T-cell (primary cell): ENCODE data around the gene DCAF12. TPM values are rescaled to one million over a fixed set of nuclear protein-coding genes. Genes with fewer than 3 reads are reported as not detected.
A peak's percentile ranks its signal among the peaks of the same experiment; 100 is the strongest.

Experiments used
- ATAC-seq, 4 experiments: fragments of 200-7000 bp in 3 of 4; fragments of 150-1000 bp in 1 of 4; cut with Tn5 transposase; replicated peaks in 1 of 4; 1 replicate in 3 of 4; 2 replicates in 1 of 4; pipeline ENCODE4 v1.10.0; 2021; ENCODE audit warnings: moderate library complexity in 3 of 4, mild to moderate bottlenecking in 2 of 4, moderate number of reproducible peaks in 1 of 4
- CTCF ChIA-PET, 2 donors: fragments of 300-600 bp; sonication (Branson Sonifier 250); formaldehyde crosslinking; loops; one replicate each; lab custom pipeline; 2022; ENCODE audit warnings: antibody characterized with exemption in 2 of 2; lab: Charles Lee
- POLR2A ChIA-PET, 2 donors: fragments of 300-600 bp; sonication (Branson Sonifier 250); formaldehyde crosslinking; loops; one replicate each; lab custom pipeline; 2022; ENCODE audit warnings: antibody characterized with exemption in 2 of 2; lab: Charles Lee
- DNase-seq, 35 experiments: peaks; one replicate each; pipeline versions ENCODE4 v3.0.0 to v3.0.0-alpha.2; 2013 to 2023
- H3K27ac ChIP-seq: one replicate; pipeline ENCODE4 v1.5.1; 2013; ENCODE audit warnings: low read length
- H3K27me3 ChIP-seq, 2 experiments: replicated peaks in 1 of 2; 1 replicate in 1 of 2; 2 replicates in 1 of 2; pipeline versions ENCODE4 v1.6.1 to v1.7.0; 2013; ENCODE audit warnings: low read length in 1 of 2, mixed read lengths in 1 of 2; ENCODE audit not compliant: control insufficient read depth in 2 of 2, insufficient read depth in 2 of 2; ENCODE audit errors: extremely low read depth in 1 of 2
- H3K36me3 ChIP-seq, 2 donors: 1 replicate in 1 of 2; 2 replicates in 1 of 2; pipeline versions ENCODE4 v1.6.1 to v1.7.0; 2013; ENCODE audit warnings: low read length in 1 of 2; ENCODE audit not compliant: control insufficient read depth in 2 of 2, insufficient read depth in 1 of 2; ENCODE audit errors: extremely low read depth in 1 of 2
- H3K4me1 ChIP-seq, 2 experiments: 1 replicate in 1 of 2; 2 replicates in 1 of 2; pipeline versions ENCODE4 v1.6.1 to v1.7.0; 2013; ENCODE audit warnings: low read length in 2 of 2, mixed read lengths in 1 of 2; ENCODE audit not compliant: insufficient read depth in 2 of 2, control insufficient read depth in 1 of 2; ENCODE audit errors: extremely low read depth in 1 of 2
- H3K4me3 ChIP-seq, 2 donors: 1 replicate in 1 of 2; 2 replicates in 1 of 2; pipeline versions ENCODE4 v1.5.1 to v1.7.0; 2013; ENCODE audit warnings: mild to moderate bottlenecking in 2 of 2, low read length in 1 of 2, moderate library complexity in 1 of 2; ENCODE audit not compliant: control insufficient read depth in 1 of 2; ENCODE audit errors: extremely low read depth in 1 of 2
- H3K9me3 ChIP-seq: 2 replicates; pipeline ENCODE4 v1.7.0; 2013
- H3K27ac Mint-ChIP-seq, 2 donors: one replicate each; pipeline ENCODE4 v1.8.0; 2020 to 2021; ENCODE audit warnings: mild to moderate bottlenecking in 2 of 2, mixed read lengths in 2 of 2
- H3K27me3 Mint-ChIP-seq, 2 donors: one replicate each; pipeline ENCODE4 v1.8.0; 2021 to 2022; ENCODE audit warnings: mixed read lengths in 2 of 2
- H3K36me3 Mint-ChIP-seq: one replicate; pipeline ENCODE4 v1.8.0; 2021; ENCODE audit warnings: mixed read lengths
- H3K4me1 Mint-ChIP-seq, 3 donors: one replicate each; pipeline ENCODE4 v1.8.0; 2020 to 2022; ENCODE audit warnings: mixed read lengths in 3 of 3, mild to moderate bottlenecking in 1 of 3
- H3K4me3 Mint-ChIP-seq, 3 donors: one replicate each; pipeline ENCODE4 v1.8.0; 2020 to 2022; ENCODE audit warnings: mild to moderate bottlenecking in 3 of 3, mixed read lengths in 3 of 3, moderate library complexity in 3 of 3
- H3K9me3 Mint-ChIP-seq, 3 donors: one replicate each; pipeline ENCODE4 v1.8.0; 2020 to 2022; ENCODE audit warnings: mixed read lengths in 3 of 3
- WGBS: methylation state at CpG from one replicate; pipeline ENCODE4 v1.1.5; 2013; ENCODE audit warnings: missing lambda C conversion rate; ENCODE audit not compliant: insufficient coverage; 5-methylcytosine and 5-hydroxymethylcytosine counted together
- total RNA-seq, 35 experiments: library from RNA in 6 of 35; stranded (reverse) in 6 of 35; fragments of 120-200 nt in 1 of 35; gene quantifications; one replicate each; pipeline versions ENCODE4 v1.2.1 to v1.2.4 and lab custom pipeline; 2013 to 2026

The DCAF12 gene
- total RNA-seq, 5 donors from 2014 or later (not counting 1 experiment from before 2014, with no cell fraction given): 15.5 to 29.1 (median 23.3) TPM

- ATAC-seq (no peak), DNase-seq (no peak)
- no peak overlapping the region for H3K4me3 ChIP-seq
- no peak overlapping the region for H3K27ac ChIP-seq
- POLR2A ChIA-PET: interaction anchor here in 1 of 2 donors (0.7 kb wide), 1 partner anchor 9 kb away, joined by 9 read pairs; no protein-coding TSS in a partner anchor
- no peaks in the 10 kb centered on the region for H3K4me1 ChIP-seq
- WGBS: 96% methylated on average over 5 of the region's 11 CpGs
- no peaks in the 10 kb centered on the region for H3K27me3 Mint-ChIP-seq
- H3K36me3 Mint-ChIP-seq: peaks cover 30% of the 10 kb centered on the region
- H3K27me3 ChIP-seq: no peaks in the 10 kb centered on the region
- peaks cover 31 to 79% of the 10 kb centered on the region in 2 donors for H3K36me3 ChIP-seq
- no peak overlapping the region for H3K4me3 Mint-ChIP-seq
- CTCF ChIA-PET: interaction anchor here in 1 of 2 donors (0.8 kb wide), 1 partner anchor 152 kb away, joined by 3 read pairs; no protein-coding TSS in a partner anchor
- H3K4me1 Mint-ChIP-seq: no peaks in the 10 kb centered on the region
- H3K27ac Mint-ChIP-seq: no peak overlapping the region
- no peaks in the 10 kb centered on the region for H3K9me3 Mint-ChIP-seq
- H3K9me3 ChIP-seq: no peaks in the 10 kb centered on the region
Measured at GRCh38 chr9:34102796-34103195, 23.7 kb downstream of the DCAF12 start.

GRCh38 chr9:34098307-34098706, 28.2 kb downstream of the DCAF12 start:
- H3K27me3 Mint-ChIP-seq: no peaks in the 10 kb centered on the region
- ChIA-PET CTCF (interaction anchor here in 1 of 2 donors (0.6 kb wide), 1 partner anchor 8 kb away, joined by 3 read pairs; no protein-coding TSS in a partner anchor), POLR2A (interaction anchor here (0.5 to 0.7 kb wide), 2 partner anchors 315 to 1855 kb away, joined by 3 to 4 read pairs; no protein-coding TSS in a partner anchor)
- no peak overlapping the region for H3K4me3 ChIP-seq
- no peak overlapping the region for H3K27ac ChIP-seq
- ATAC-seq: no peak
- no peak for DNase-seq
- no peaks in the 10 kb centered on the region for H3K27me3 ChIP-seq
- H3K36me3 Mint-ChIP-seq: peaks cover 28% of the 10 kb centered on the region
- no peak overlapping the region for H3K27ac Mint-ChIP-seq
- H3K4me3 Mint-ChIP-seq: no peak overlapping the region
- H3K9me3 ChIP-seq: no peaks in the 10 kb centered on the region
- WGBS: 89% methylated on average over 3 of the region's 5 CpGs
- no peaks in the 10 kb centered on the region for H3K4me1 Mint-ChIP-seq
- H3K4me1 ChIP-seq: no peaks in the 10 kb centered on the region
- H3K36me3 ChIP-seq: peaks cover 12 to 74% of the 10 kb centered on the region in 2 donors
- no peaks in the 10 kb centered on the region for H3K9me3 Mint-ChIP-seq

DNA sequence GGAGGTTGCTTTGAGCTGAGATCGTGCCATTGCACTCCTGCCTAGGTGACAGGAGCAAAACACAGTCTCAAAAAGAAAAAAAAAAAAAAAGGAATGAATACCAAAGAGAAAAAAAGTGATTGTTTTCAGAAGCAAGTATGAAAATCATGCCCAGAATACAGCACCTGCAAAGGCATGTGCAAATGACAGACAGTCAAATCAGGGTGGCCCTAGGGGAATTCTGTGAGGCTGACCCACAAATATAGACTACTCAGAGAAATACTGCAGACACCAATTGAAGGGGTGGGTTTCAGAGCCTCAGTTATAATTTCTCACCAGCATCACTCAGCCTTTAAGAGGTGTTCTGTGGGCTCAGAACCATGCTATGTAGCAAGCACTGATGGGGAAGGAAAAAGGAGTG, 28.6 kb downstream of the DCAF12 start:
- Mint-ChIP-seq H3K27ac (peak overlapping the region in 1 of 2 donors; percentile 64), H3K4me3 (no peak overlapping the region)

GRCh38 chr9:34096751-34097150, 29.7 kb downstream of the DCAF12 start:
- no peak overlapping the region for H3K4me3 Mint-ChIP-seq
- H3K4me1 ChIP-seq: no peaks in the 10 kb centered on the region
- H3K4me3 ChIP-seq: no peak overlapping the region
- H3K36me3 Mint-ChIP-seq: peaks cover 34% of the 10 kb centered on the region
- DNase-seq (no peak), ATAC-seq (no peak)
- no peak overlapping the region for H3K27ac Mint-ChIP-seq
- H3K9me3 Mint-ChIP-seq: no peaks in the 10 kb centered on the region
- ChIA-PET CTCF (no interaction called here), POLR2A (no interaction called here)
- no peaks in the 10 kb centered on the region for H3K27me3 Mint-ChIP-seq
- no CpG with 5 or more reads among the region's 4 CpGs for WGBS
- H3K27ac ChIP-seq: no peak overlapping the region
- H3K9me3 ChIP-seq: no peaks in the 10 kb centered on the region
- peaks cover 0 to 2% (median 2%) of the 10 kb centered on the region in 3 donors for H3K4me1 Mint-ChIP-seq
- H3K27me3 ChIP-seq: no peaks in the 10 kb centered on the region
- peaks cover 3 to 66% of the 10 kb centered on the region in 2 donors for H3K36me3 ChIP-seq

More for the DNA sequence above, 28.6 kb downstream of the DCAF12 start:
- Mint-ChIP-seq H3K9me3 (no peaks in the 10 kb centered on the region), H3K27me3 (no peaks in the 10 kb centered on the region), H3K4me1 (no peaks in the 10 kb centered on the region), H3K36me3 (peaks cover 32% of the 10 kb centered on the region)
- no peak overlapping the region for H3K27ac ChIP-seq
- peaks cover 8 to 73% of the 10 kb centered on the region in 2 donors for H3K36me3 ChIP-seq
- no peaks in the 10 kb centered on the region for H3K4me1 ChIP-seq
- ATAC-seq: no peak
- no peaks in the 10 kb centered on the region for H3K27me3 ChIP-seq
- ChIA-PET CTCF (no interaction called here), POLR2A (interaction anchor here in 1 of 2 donors (0.5 to 0.7 kb wide), 2 partner anchors 273 to 1855 kb away, joined by 3 read pairs; no protein-coding TSS in a partner anchor)
- H3K4me3 ChIP-seq: no peak overlapping the region
- WGBS: 100% methylated on average over 1 of the region's 1 CpG
- no peak for DNase-seq
- no peaks in the 10 kb centered on the region for H3K9me3 ChIP-seq

DNA sequence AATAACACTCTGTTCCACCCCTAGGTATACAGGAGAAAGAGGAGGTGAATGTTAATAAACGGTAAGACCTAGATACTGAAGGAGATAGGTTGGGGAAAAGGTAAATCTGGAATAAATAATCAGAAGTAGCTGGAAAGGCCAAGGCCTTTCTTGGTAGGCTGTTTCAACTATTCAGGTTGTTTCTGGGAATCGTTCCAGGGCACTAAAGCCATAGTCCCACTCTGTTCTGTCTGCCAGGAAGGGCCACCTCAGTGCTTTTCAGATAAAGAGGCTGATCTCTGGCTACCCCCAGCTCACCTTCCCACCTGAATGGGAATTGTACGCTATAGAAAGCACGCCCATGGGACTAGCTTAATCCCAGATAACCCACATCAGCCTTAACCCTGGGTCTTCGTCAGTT, 32.9 kb downstream of the DCAF12 start:
- H3K27ac ChIP-seq: no peak overlapping the region
- H3K4me1 Mint-ChIP-seq: peaks cover 0 to 2% (median 2%) of the 10 kb centered on the region in 3 donors
- WGBS: 95% methylated on average over 4 of the region's 5 CpGs
- ChIA-PET CTCF (no interaction called here), POLR2A (interaction anchor here in 1 of 2 donors (0.6 kb wide), 1 partner anchor 11 kb away, joined by 4 read pairs; no protein-coding TSS in a partner anchor)
- H3K27me3 Mint-ChIP-seq: no peaks in the 10 kb centered on the region
- H3K4me1 ChIP-seq: no peaks in the 10 kb centered on the region
- no peak overlapping the region for H3K4me3 Mint-ChIP-seq
- peaks cover 6 to 72% of the 10 kb centered on the region in 2 donors for H3K36me3 ChIP-seq
- H3K4me3 ChIP-seq: no peak overlapping the region
- H3K27me3 ChIP-seq: no peaks in the 10 kb centered on the region
- DNase-seq (no peak), ATAC-seq (no peak)
- peaks cover 46% of the 10 kb centered on the region for H3K36me3 Mint-ChIP-seq
- H3K9me3 ChIP-seq: no peaks in the 10 kb centered on the region
- no peak overlapping the region for H3K27ac Mint-ChIP-seq
- H3K9me3 Mint-ChIP-seq: no peaks in the 10 kb centered on the region

GRCh38 chr9:34089311-34089710, 37.2 kb downstream of the DCAF12 start:
- CTCF ChIA-PET: interaction anchor here in 1 of 2 donors (1.2 kb wide), 1 partner anchor 16 kb away, joined by 3 read pairs; no protein-coding TSS in a partner anchor
- H3K9me3 Mint-ChIP-seq: no peaks in the 10 kb centered on the region
- H3K27me3 ChIP-seq: no peaks in the 10 kb centered on the region
- H3K27ac ChIP-seq: no peak overlapping the region
- H3K36me3 ChIP-seq: peaks cover 6 to 63% of the 10 kb centered on the region in 2 donors
- H3K4me1 ChIP-seq: no peaks in the 10 kb centered on the region
- POLR2A ChIA-PET: no interaction called here
- no peaks in the 10 kb centered on the region for H3K9me3 ChIP-seq
- no peak for ATAC-seq
- no peak overlapping the region for H3K27ac Mint-ChIP-seq
- 95% methylated on average over 6 of the region's 7 CpGs for WGBS
- no peak overlapping the region for H3K4me3 Mint-ChIP-seq
- H3K4me3 ChIP-seq: no peak overlapping the region
- H3K27me3 Mint-ChIP-seq: no peaks in the 10 kb centered on the region
- peaks cover 0 to 2% (median 2%) of the 10 kb centered on the region in 3 donors for H3K4me1 Mint-ChIP-seq
- DNase-seq: no peak
- peaks cover 46% of the 10 kb centered on the region for H3K36me3 Mint-ChIP-seq
